ENCODE measurements around the gene PILRA.
"Not testable (repeated sequence)": the region's sequence is repeated elsewhere in the genome, so short reads cannot be mapped to it uniquely, and the experiment has no call there.

PILRA gene

DNA sequence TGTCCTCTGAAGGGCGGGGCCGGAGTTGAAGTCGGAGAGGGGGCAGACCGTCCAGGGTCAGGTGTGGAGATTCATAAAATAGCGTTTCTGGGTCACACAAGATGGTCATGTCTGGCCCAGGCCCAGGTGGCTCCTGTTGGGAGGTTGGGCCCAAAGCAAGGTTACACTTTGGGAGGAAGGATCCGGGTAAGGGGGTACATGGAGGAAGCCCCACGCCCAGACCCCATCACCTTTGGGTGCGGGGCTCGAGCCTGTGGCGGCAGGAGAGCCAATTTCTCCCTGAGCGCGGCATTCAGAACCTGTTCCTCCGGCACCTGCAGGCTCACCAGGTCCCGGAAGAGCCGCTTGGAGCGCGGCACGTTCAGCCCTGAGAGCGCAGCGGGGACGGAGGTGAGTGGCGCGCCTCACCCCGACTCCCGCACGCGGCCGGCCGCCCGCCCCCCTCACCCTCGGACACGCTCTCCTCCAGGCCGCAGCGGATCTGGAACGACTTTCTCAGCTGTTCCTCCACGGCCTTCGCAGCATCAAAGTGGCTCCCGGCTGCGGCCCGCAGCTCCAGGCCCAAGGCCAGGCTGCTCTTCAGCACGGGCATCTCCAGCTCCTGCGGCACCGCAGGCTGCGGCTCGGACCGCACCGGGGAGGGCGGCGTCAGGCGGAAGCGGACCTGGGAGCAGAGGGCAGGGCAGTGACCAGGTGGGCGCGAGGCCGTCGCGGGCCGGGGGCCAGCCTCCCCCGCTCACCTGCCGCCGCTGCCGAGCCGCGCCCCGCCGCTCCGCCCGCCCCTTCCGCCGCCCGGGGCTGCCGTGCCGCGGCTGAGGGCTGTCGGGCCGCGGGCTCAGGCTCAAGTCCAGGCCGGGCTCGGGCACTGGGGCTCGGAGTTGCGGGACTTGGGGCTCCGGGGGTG is 62.4 kb downstream of the PILRA start:
- DNase-seq: no peak

GRCh38 chr7:100437150-100438100 is 64.1 kb downstream of the PILRA start:
- DNase-seq: no peak

GRCh38 chr7:100438172-100438571 is 64.9 kb downstream of the PILRA start:
- DNase-seq: no peak

DNA sequence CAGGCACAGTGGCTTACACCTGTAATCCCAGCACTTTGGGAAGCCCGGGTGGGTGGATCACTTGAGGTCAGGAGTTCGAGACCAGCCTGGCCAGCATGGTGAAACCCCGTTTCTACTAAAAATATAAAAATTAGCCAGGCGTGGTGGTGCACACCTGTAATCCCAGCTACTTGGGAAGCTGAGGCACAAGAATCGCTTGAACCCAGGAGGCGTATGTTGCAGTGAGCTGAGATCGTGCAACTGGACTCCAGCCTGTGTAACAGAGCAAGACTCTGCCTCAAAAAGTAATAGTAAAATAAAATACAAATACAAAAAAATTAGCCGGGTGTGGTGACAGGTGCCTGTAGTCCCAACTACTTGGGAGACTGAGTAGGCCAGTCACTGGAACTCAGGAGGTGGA is 65.4 kb downstream of the PILRA start:
- DNase-seq: not testable (repeated sequence)

- not testable (repeated sequence) for DNase-seq
These were observed 66.0 kb downstream of the PILRA start for GRCh38 chr7:100439244-100439643.

DNA sequence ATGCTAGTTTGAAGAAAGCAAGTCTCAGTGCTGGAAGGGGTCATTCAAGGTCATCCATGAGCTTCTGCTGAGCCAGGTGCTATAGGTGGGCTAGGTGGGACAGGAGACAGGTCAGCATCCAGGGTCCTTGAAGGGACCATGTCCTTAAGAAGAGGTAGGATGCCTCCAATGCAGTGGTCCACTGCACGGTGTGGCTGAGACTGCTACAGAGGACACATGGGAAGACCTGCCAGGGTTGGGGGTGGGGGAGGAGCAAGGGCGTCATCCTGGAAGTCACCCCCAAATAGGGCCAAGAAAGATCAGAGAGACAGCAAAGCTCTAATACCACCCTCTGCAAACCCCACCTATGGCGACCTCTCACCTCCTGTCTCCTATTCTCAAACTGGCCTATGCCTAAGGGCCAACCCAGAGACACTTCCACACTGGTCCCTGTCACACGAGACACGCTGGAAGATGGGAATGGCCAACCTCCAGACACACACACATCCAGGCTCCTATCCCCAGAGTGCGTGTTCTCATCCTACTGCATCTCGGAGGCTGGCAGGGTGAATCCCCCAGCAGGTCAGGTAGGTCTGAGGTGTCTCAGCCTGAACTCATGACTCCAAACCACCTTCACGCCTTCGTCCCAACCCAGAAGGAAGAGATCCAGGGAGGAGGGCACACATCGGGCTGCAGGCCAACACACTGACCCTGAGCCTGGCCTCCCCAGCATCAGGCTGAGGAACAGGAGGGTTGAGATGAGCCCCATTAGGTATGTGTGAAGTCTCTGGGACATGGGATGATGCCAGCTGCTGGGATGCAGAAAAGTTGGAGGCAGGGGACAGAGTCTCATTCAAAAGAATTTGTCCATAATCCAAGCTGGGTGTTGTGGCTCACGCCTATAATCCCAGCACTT is 68.6 kb downstream of the PILRA start:
- DNase-seq: no peak

- DNase-seq: no peak
These were observed 70.0 kb downstream of the PILRA start for GRCh38 chr7:100443096-100443840.

GRCh38 chr7:100444311-100445278 is 71.3 kb downstream of the PILRA start:
- DNase-seq: no peak

GRCh38 chr7:100446040-100446439 is 72.8 kb downstream of the PILRA start:
- no peak for DNase-seq

GRCh38 chr7:100447363-100447762 is 74.1 kb downstream of the PILRA start:
- DNase-seq: not testable (repeated sequence)

DNA sequence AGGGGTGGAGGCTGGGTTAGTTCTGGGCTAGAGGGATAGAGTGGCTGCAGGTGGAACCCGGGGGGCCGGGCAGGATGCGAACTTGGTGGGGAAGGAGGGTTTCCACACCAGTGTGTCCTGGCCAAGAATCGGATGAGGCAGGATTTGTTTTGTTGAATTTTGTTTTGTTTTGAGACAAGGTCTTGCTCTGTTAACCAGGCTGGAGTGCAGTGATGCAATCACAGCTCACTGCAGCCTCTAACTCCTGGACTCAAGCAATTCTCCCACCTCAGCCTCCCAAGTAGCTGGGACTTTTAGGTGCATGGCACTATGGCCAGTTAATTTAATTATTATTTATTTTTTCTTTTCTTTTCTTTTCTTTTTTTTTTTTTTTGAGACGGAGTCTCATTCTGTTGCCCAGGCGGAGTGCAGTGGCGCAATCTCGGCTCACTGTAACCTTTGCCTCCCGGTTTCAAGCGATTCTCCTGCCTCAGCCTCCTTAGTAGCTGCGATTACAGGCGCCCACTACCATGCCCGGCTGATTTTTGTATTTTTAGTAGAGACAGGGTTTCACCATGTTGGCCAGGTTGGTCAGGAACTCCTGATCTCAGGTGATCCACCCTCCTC is 76.0 kb downstream of the PILRA start:
- no peak for DNase-seq
